Lower leg skin (tissue), 4 donors: Measurements from ENCODE around the gene SATB1. TPM values are rescaled to one million over a fixed set of nuclear protein-coding genes. Genes with fewer than 3 reads are reported as not detected.

Source experiments
- DNase-seq, 2 donors: peaks; one replicate each; pipeline ENCODE4 v3.0.0-alpha.2; 2019; ENCODE audit warnings: low spot score in 2 of 2
- H3K4me3 ChIP-seq: fragments of 200-600 bp; sonication (generic); 2 replicates; pipeline ENCODE4 v1.5.1; 2017; ENCODE audit warnings: mild to moderate bottlenecking, low read depth; ENCODE audit not compliant: poor library complexity, severe bottlenecking
- POLR2A ChIP-seq, 2 donors: fragments of 450-650 bp; IDR thresholded peaks; one replicate each; pipeline ENCODE4 v1.6.1; 2016 to 2017; ENCODE audit warnings: antibody characterized with exemption in 2 of 2, mild to moderate bottlenecking in 1 of 2, moderate library complexity in 1 of 2
- WGBS, 2 donors: methylation state at CpG; one replicate each; pipeline ENCODE4 v1.1.5; 2018; 5-methylcytosine and 5-hydroxymethylcytosine counted together
- intact Hi-C: fragments of 100-400 bp; cut with DNase I; formaldehyde crosslinking; loops from one replicate; pipeline ENCODE4 v1.15.0; 2023; ENCODE audit warnings: low total_unique reads
- total RNA-seq, 4 donors: library from RNA; depleted of rRNA; stranded (reverse); fragments of >200 nt; gene quantifications; one replicate each; pipeline ENCODE4 v1.1.0, GENCODE V29; 2016
- TF ChIP-seq, protein P1 (sequence below), 3 donors: fragments of 450-650 bp; IDR thresholded peaks; one replicate each; pipeline ENCODE4 v1.5.1; 2016; ENCODE audit warnings: antibody characterized with exemption in 3 of 3, mild to moderate bottlenecking in 3 of 3, moderate library complexity in 2 of 3

Gene SATB1
- total RNA-seq, 4 donors from 2014 or later = 16.9 to 33.8 (median 25.7) TPM

DNA sequence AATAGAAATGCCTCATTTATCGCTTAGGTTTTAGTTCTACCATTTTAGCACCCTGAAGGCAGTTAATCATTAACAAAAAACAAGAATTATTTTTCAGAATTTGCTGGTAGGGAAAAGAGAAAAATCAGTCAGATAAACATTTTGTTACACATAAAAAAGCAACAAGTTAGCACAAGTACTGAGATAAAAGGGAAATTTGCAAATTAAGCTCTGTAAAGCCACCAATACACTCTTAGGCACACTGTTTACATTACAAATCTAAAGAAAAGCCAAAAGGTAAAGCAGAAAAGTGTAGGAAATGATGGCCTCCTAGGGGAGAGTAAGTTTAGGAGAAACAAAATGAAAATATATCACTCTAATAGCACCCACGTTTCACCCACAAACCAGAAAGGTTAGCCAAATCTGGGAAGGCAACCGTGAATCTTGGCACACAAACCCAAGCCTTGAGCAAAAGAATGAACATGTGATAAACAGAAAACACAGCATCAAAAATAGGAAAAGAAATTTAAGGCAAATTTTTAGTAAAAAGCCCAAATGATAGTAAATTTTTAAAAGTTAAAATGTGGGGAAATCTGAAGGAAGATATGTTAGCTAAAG is 1.6 kb upstream of the SATB1 start:
- intact Hi-C loops = no loop called here
- WGBS, 2 donors = 34 to 40% methylated on average over 3 of the region's 3 CpGs
- no peak for DNase-seq
- no peak overlapping the region for H3K4me3 ChIP-seq
- TF ChIP-seq, protein P1, sequence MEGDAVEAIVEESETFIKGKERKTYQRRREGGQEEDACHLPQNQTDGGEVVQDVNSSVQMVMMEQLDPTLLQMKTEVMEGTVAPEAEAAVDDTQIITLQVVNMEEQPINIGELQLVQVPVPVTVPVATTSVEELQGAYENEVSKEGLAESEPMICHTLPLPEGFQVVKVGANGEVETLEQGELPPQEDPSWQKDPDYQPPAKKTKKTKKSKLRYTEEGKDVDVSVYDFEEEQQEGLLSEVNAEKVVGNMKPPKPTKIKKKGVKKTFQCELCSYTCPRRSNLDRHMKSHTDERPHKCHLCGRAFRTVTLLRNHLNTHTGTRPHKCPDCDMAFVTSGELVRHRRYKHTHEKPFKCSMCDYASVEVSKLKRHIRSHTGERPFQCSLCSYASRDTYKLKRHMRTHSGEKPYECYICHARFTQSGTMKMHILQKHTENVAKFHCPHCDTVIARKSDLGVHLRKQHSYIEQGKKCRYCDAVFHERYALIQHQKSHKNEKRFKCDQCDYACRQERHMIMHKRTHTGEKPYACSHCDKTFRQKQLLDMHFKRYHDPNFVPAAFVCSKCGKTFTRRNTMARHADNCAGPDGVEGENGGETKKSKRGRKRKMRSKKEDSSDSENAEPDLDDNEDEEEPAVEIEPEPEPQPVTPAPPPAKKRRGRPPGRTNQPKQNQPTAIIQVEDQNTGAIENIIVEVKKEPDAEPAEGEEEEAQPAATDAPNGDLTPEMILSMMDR (IDR thresholded peaks at IDR 0.05) = no peak
- TF ChIP-seq POLR2A (IDR thresholded peaks at IDR 0.05) = no peak

DNA sequence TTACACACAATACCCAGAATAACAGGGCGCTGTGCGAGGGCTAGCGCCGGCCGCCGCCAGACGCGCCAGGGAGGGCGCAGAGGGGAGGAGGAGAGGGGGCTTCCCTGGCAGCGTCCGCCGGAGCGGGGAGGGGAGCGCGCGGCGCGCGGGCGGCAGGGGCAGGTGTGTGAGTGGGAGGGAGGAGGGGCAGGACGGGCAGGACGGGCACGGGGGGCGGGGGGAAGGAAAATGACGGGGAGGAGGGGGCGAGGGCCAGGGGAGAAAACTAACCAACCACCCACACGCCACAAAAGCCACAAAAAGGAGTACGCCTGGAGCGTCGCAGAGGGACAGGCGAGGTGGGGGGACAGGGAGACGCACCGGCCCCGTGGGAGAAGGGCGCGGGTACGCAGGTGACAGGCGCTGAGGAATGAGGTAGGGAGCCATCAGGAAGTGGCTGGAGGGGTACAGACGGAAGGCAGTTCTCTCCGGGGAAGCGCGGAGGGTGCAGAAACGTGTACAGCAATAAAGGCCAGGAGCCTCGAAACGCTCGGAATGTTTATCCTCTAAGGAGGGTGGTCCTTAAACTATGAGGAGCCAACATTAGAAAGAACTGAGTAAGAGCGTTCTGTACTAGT is 610 bp upstream of the SATB1 start:
- TF ChIP-seq POLR2A (IDR thresholded peaks at IDR 0.05) = no peak
- TF ChIP-seq, protein P1 (IDR thresholded peaks at IDR 0.05) = no peak
- 2% methylated on average over 47 of the region's 47 CpGs for WGBS, 2 donors
- peak; percentile 18 to 86 for DNase-seq
- peak overlapping the region; percentile 69 for H3K4me3 ChIP-seq
- intact Hi-C loops = no loop called here

DNA sequence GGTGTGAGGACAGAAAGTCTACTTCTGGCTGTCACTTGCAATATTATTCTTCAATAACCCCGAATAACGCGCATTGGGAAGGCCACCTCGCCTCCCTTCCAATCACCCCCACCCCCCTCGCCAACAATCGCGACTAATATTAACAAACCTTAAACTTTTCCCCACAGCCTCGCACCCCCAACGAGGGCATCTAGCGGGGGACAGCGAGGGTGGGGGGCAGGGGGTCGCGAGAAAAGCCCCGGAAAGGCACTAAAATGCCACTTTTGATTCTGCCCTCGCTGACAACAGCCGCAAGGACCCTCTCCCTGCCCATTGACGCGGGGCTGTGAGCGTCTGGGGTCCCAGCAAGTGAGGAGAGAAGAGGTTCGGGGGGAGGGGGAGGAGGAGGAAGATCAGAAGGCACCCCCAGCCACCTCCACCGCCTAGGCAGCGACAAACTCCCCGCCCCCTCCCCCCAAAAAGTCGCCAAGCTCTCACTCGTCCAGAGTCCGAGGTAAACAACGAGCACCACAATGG is 868 bp downstream of the SATB1 start:
- intact Hi-C loops = no loop called here
- H3K4me3 ChIP-seq = peak overlapping the region; percentile 69
- peak in 1 of 2 donors; percentile 83 for DNase-seq
- 0 to 1% methylated on average over 27 of the region's 27 CpGs for WGBS, 2 donors
- TF ChIP-seq, protein P1 (IDR thresholded peaks at IDR 0.05) = no peak
- TF ChIP-seq POLR2A (IDR thresholded peaks at IDR 0.05) = no peak

DNA sequence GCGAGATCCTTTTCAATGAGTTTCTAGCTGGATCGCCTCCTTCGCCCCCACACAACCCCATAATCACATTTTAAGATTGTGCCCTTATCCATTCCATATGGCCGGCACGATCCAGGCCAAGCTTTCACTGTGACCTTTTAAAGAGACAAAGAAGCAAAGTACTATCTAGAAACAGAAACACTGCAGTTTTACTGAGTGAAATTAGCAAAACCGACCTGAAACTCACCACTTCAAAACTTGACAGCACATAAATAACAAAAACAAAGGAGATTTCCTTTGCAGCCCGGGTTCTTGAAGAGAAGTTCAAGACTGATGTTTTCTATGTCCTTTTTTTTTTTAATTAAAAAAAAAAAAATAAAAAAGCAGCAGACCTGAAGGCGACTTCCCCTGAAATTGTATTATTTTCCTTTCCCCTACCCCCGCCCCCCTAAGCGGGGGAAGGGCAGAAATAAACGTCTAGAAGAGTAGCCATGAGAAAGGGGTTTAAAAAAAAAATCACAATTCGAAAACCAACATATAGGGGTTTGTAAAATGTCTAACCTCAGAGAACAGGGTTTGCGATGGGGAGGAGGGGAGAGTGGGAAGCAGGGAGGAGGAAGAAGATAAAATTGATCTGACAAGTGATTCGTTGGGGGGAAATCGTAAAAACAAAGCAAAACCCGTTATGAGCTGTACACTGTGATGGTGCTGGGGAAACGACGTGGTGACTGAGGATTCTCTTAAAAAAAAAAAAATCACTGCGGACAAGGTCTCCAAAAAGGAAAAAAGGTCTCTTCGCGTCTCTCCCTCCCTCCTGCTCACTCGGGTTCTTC is 1.5 kb downstream of the SATB1 start:
- TF ChIP-seq, protein P1 (IDR thresholded peaks at IDR 0.05) = no peak
- TF ChIP-seq POLR2A (IDR thresholded peaks at IDR 0.05) = no peak
- 5 to 6% methylated on average over 22 of the region's 22 CpGs for WGBS, 2 donors
- H3K4me3 ChIP-seq = peak overlapping the region; percentile 69
- peak; percentile 57 to 86 for DNase-seq
- intact Hi-C loops = no loop called here

DNA sequence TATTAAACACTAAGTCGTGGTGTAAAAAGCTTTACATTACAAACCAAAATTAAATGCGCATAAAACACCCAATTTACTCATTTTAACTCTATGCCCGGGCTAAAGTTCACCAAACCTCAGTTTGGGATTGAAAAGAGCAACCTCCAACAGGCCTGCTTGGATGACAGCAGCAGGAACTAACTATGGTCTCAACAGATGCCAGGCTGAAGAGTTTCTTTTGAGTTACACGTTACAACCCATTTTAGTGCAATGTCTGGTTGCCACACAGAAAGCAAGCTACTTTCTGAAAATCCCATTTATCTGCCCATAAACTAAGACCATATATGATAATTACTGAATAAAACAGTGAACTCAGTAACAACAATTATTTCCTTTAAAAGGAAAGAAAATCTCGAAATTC is 2.2 kb downstream of the SATB1 start:
- DNase-seq = no peak
- TF ChIP-seq, protein P1 (IDR thresholded peaks at IDR 0.05) = no peak
- TF ChIP-seq POLR2A (IDR thresholded peaks at IDR 0.05) = no peak
- H3K4me3 ChIP-seq = no peak overlapping the region
- 34 to 38% methylated on average over 5 of the region's 5 CpGs for WGBS, 2 donors
- intact Hi-C loops = no loop called here
